ENCODE results near the gene DLD. TPM values are rescaled to one million over a fixed set of nuclear protein-coding genes. Genes with fewer than 3 reads are reported as not detected.

The DLD gene
- total and polyA plus RNA-seq, 2 of the 13 experiments (the other 11 are each of a cell fraction or from before 2014, with no cell fraction given): 56.8 to 95.2 TPM

DNA sequence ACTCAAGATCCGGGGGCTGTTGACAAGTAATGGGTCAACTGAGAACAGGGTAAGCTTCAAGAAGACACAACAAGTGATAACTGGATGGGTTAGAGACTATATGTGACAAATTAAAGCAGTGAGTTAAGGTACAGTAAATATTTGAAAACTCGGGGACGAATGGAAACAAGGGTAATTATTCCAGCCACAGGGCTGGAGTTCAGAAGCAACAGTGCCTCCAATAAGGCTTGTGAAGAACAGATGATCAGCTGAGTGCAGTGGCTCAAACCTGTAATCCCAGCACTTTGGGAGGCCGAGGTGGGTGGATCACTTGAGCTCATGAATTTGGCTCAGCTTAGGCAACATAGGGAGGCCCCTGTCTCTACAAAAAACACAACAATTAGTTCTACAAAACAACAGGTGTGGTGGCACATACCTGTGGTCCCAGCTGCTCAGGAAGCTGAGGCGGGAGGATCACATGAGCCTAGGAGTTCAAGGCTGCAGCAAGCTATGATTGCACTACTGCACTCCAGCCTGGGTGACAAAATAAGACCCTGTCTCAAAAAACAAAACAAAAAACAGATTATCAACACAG lies 20.5 kb upstream of the DLD start (continued):
- no peak for TF ChIP-seq TMF1 (CRISPR knock-in tag; IDR thresholded peaks at IDR 0.05; ENCODE audit: low read depth)
- TF ChIP-seq, protein P1, sequence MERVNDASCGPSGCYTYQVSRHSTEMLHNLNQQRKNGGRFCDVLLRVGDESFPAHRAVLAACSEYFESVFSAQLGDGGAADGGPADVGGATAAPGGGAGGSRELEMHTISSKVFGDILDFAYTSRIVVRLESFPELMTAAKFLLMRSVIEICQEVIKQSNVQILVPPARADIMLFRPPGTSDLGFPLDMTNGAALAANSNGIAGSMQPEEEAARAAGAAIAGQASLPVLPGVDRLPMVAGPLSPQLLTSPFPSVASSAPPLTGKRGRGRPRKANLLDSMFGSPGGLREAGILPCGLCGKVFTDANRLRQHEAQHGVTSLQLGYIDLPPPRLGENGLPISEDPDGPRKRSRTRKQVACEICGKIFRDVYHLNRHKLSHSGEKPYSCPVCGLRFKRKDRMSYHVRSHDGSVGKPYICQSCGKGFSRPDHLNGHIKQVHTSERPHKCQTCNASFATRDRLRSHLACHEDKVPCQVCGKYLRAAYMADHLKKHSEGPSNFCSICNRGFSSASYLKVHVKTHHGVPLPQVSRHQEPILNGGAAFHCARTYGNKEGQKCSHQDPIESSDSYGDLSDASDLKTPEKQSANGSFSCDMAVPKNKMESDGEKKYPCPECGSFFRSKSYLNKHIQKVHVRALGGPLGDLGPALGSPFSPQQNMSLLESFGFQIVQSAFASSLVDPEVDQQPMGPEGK (CRISPR knock-in tag; IDR thresholded peaks at IDR 0.05): no peak
- 0 out of 2 replicates have a peak, but pooled peaks have one; percentile 33 for TF ChIP-seq ZNF317 (CRISPR knock-in tag; IDR thresholded peaks at IDR 0.05)
- TF ChIP-seq CHD4 (IDR thresholded peaks at IDR 0.05; ENCODE audit: borderline replicate concordance, low read length): no peak
- TF ChIP-seq, protein P2, sequence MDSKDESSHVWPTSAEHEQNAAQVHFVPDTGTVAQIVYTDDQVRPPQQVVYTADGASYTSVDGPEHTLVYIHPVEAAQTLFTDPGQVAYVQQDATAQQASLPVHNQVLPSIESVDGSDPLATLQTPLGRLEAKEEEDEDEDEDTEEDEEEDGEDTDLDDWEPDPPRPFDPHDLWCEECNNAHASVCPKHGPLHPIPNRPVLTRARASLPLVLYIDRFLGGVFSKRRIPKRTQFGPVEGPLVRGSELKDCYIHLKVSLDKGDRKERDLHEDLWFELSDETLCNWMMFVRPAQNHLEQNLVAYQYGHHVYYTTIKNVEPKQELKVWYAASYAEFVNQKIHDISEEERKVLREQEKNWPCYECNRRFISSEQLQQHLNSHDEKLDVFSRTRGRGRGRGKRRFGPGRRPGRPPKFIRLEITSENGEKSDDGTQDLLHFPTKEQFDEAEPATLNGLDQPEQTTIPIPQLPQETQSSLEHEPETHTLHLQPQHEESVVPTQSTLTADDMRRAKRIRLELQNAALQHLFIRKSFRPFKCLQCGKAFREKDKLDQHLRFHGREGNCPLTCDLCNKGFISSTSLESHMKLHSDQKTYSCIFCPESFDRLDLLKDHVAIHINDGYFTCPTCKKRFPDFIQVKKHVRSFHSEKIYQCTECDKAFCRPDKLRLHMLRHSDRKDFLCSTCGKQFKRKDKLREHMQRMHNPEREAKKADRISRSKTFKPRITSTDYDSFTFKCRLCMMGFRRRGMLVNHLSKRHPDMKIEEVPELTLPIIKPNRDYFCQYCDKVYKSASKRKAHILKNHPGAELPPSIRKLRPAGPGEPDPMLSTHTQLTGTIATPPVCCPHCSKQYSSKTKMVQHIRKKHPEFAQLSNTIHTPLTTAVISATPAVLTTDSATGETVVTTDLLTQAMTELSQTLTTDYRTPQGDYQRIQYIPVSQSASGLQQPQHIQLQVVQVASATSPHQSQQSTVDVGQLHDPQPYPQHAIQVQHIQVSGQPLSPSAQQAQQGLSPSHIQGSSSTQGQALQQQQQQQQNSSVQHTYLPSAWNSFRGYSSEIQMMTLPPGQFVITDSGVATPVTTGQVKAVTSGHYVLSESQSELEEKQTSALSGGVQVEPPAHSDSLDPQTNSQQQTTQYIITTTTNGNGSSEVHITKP (CRISPR knock-in tag; IDR thresholded peaks at IDR 0.05; ENCODE audit: low read depth): no peak
- TF ChIP-seq, protein P3, sequence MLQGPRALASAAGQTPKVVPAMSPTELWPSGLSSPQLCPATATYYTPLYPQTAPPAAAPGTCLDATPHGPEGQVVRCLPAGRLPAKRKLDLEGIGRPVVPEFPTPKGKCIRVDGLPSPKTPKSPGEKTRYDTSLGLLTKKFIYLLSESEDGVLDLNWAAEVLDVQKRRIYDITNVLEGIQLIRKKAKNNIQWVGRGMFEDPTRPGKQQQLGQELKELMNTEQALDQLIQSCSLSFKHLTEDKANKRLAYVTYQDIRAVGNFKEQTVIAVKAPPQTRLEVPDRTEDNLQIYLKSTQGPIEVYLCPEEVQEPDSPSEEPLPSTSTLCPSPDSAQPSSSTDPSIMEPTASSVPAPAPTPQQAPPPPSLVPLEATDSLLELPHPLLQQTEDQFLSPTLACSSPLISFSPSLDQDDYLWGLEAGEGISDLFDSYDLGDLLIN (CRISPR knock-in tag; IDR thresholded peaks at IDR 0.05; ENCODE audit: borderline replicate concordance): no peak
- TF ChIP-seq FOXM1 (CRISPR knock-in tag; IDR thresholded peaks at IDR 0.05): no peak
- TF ChIP-seq ZBTB42 (CRISPR knock-in tag; IDR thresholded peaks at IDR 0.05): no peak
- TF ChIP-seq SOX6 (IDR thresholded peaks at IDR 0.05): no peak
- TF ChIP-seq SOX6 (CRISPR knock-in tag; IDR thresholded peaks at IDR 0.05): peak; percentile 22; the same call in 1 of the 2 replicates
- TF ChIP-seq ZFX (CRISPR knock-in tag; IDR thresholded peaks at IDR 0.05; ENCODE audit: low read depth): no peak
- TF ChIP-seq MATR3 (CRISPR knock-in tag; IDR thresholded peaks at IDR 0.05): no peak
- TF ChIP-seq, protein P4, sequence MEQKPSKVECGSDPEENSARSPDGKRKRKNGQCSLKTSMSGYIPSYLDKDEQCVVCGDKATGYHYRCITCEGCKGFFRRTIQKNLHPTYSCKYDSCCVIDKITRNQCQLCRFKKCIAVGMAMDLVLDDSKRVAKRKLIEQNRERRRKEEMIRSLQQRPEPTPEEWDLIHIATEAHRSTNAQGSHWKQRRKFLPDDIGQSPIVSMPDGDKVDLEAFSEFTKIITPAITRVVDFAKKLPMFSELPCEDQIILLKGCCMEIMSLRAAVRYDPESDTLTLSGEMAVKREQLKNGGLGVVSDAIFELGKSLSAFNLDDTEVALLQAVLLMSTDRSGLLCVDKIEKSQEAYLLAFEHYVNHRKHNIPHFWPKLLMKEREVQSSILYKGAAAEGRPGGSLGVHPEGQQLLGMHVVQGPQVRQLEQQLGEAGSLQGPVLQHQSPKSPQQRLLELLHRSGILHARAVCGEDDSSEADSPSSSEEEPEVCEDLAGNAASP (CRISPR knock-in tag; IDR thresholded peaks at IDR 0.05; ENCODE audit: borderline replicate concordance): no peak
- no peak for TF ChIP-seq ZNF354B (CRISPR knock-in tag; IDR thresholded peaks at IDR 0.05)
- TF ChIP-seq NR2F1 (CRISPR knock-in tag; IDR thresholded peaks at IDR 0.05): no peak
- TF ChIP-seq, protein P5, sequence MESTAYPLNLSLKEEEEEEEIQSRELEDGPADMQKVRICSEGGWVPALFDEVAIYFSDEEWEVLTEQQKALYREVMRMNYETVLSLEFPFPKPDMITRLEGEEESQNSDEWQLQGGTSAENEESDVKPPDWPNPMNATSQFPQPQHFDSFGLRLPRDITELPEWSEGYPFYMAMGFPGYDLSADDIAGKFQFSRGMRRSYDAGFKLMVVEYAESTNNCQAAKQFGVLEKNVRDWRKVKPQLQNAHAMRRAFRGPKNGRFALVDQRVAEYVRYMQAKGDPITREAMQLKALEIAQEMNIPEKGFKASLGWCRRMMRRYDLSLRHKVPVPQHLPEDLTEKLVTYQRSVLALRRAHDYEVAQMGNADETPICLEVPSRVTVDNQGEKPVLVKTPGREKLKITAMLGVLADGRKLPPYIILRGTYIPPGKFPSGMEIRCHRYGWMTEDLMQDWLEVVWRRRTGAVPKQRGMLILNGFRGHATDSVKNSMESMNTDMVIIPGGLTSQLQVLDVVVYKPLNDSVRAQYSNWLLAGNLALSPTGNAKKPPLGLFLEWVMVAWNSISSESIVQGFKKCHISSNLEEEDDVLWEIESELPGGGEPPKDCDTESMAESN (CRISPR knock-in tag; conservative IDR thresholded peaks at IDR 0.05): no peak
- 0 out of 2 replicates have a peak, but pooled peaks have one; percentile 36 for TF ChIP-seq RARA (CRISPR knock-in tag; IDR thresholded peaks at IDR 0.05)
- no peak for TF ChIP-seq EHMT2 (IDR thresholded peaks at IDR 0.05; ENCODE audit: borderline replicate concordance, low read depth, low read length)
- 0 out of 2 replicates have a peak, but pooled peaks have one; percentile 16 for TF ChIP-seq HNF4A (CRISPR knock-in tag; IDR thresholded peaks at IDR 0.05)
- no peak for TF ChIP-seq U2AF2 (IDR thresholded peaks at IDR 0.05; ENCODE audit: low read depth, low read length)

All from HepG2 (cell line).